Stomach smooth muscle (tissue), 2 donors: Measurements from ENCODE around the gene COMMD7.

Experiments used
- H3K27ac ChIP-seq: one replicate; pipeline ENCODE4 v1.7.0; 2013; ENCODE audit warnings: mild to moderate bottlenecking, low read length, inconsistent platforms
- H3K27me3 ChIP-seq, 2 donors: one replicate each; pipeline ENCODE4 v1.7.0; 2013; ENCODE audit warnings: low read length in 2 of 2; ENCODE audit not compliant: insufficient read depth in 2 of 2, control insufficient read depth in 1 of 2
- H3K36me3 ChIP-seq, 2 donors: one replicate each; pipeline ENCODE4 v1.7.0; 2013; ENCODE audit warnings: low read length in 2 of 2; ENCODE audit not compliant: control insufficient read depth in 2 of 2, insufficient read depth in 2 of 2
- H3K4me1 ChIP-seq: one replicate; pipeline ENCODE4 v1.7.0; 2013; ENCODE audit warnings: low read length; ENCODE audit not compliant: control insufficient read depth, insufficient read depth
- H3K4me3 ChIP-seq, 2 donors: one replicate each; pipeline ENCODE4 v1.7.0; 2013; ENCODE audit warnings: low read length in 2 of 2
- H3K9ac ChIP-seq, 2 donors: one replicate each; pipeline ENCODE4 v1.7.0; 2013; ENCODE audit warnings: low read length in 2 of 2, mild to moderate bottlenecking in 1 of 2
- H3K9me3 ChIP-seq, 2 donors: one replicate each; pipeline ENCODE4 v1.7.0; 2013; ENCODE audit warnings: low read length in 2 of 2; ENCODE audit not compliant: control insufficient read depth in 2 of 2
- donor health status: healthy.
- donor health status: Pancreatic carcinoma.

The COMMD7 gene

GRCh38 chr20:32743237-32744112, at the start of gene COMMD7:
Gene COMMD7, minus strand, starts transcription at chr20:32743467. Its CDS starts 76 bp downstream, at chr20:32743391.
- peak within 1 kb of the TSS; percentile 77 to 94 for H3K9ac ChIP-seq
- H3K27me3 ChIP-seq, result no peaks in the 10 kb centered on the region
- H3K36me3 ChIP-seq, result no peaks in the 10 kb centered on the region
- H3K4me1 ChIP-seq, result peaks cover 11% of the 10 kb centered on the region
- peak within 1 kb of the TSS; percentile 74 for H3K27ac ChIP-seq
- peak within 1 kb of the TSS; percentile 63 to 85 for H3K4me3 ChIP-seq
- no peaks in the 10 kb centered on the region for H3K9me3 ChIP-seq

- no peak overlapping the region for H3K9ac ChIP-seq
- H3K9me3 ChIP-seq, result no peaks in the 10 kb centered on the region
- no peaks in the 10 kb centered on the region for H3K36me3 ChIP-seq
- H3K27me3 ChIP-seq, result no peaks in the 10 kb centered on the region
- H3K27ac ChIP-seq, result no peak overlapping the region
- H3K4me3 ChIP-seq, result no peak overlapping the region
- H3K4me1 ChIP-seq, result no peaks in the 10 kb centered on the region
Observed at GRCh38 chr20:32792731-32793458, 49.6 kb upstream of the COMMD7 start.

GRCh38 chr20:32792316-32792715, 49.0 kb upstream of the COMMD7 start:
- no peaks in the 10 kb centered on the region for H3K27me3 ChIP-seq
- no peak overlapping the region for H3K9ac ChIP-seq
- H3K27ac ChIP-seq, result no peak overlapping the region
- peaks cover 0 to under 1% of the 10 kb centered on the region in 2 donors for H3K36me3 ChIP-seq
- H3K4me1 ChIP-seq, result no peaks in the 10 kb centered on the region
- no peak overlapping the region for H3K4me3 ChIP-seq
- no peaks in the 10 kb centered on the region for H3K9me3 ChIP-seq

GRCh38 chr20:32790751-32791057, 47.4 kb upstream of the COMMD7 start:
- Histone ChIP-seq H3K27me3 (no peaks in the 10 kb centered on the region), H3K4me3 (no peak overlapping the region), H3K4me1 (no peaks in the 10 kb centered on the region), H3K36me3 (peaks cover 0 to 3% of the 10 kb centered on the region in 2 donors), H3K9ac (no peak overlapping the region), H3K9me3 (no peaks in the 10 kb centered on the region), H3K27ac (no peak overlapping the region)

- H3K27me3 ChIP-seq, result no peaks in the 10 kb centered on the region
- H3K9me3 ChIP-seq, result no peaks in the 10 kb centered on the region
- H3K4me1 ChIP-seq, result no peaks in the 10 kb centered on the region
- no peak overlapping the region for H3K9ac ChIP-seq
- H3K4me3 ChIP-seq, result no peak overlapping the region
- no peak overlapping the region for H3K27ac ChIP-seq
- H3K36me3 ChIP-seq, result peaks cover 0 to 3% of the 10 kb centered on the region in 2 donors
Observed at GRCh38 chr20:32789896-32790750, 46.9 kb upstream of the COMMD7 start.

- Histone ChIP-seq H3K4me1 (no peaks in the 10 kb centered on the region), H3K36me3 (peaks cover 0 to 3% of the 10 kb centered on the region in 2 donors), H3K9ac (no peak overlapping the region), H3K27me3 (no peaks in the 10 kb centered on the region), H3K4me3 (no peak overlapping the region), H3K9me3 (no peaks in the 10 kb centered on the region), H3K27ac (no peak overlapping the region)
Observed at GRCh38 chr20:32787168-32787567, 43.9 kb upstream of the COMMD7 start.

- no peak overlapping the region for H3K4me3 ChIP-seq
- no peak overlapping the region for H3K27ac ChIP-seq
- H3K27me3 ChIP-seq, result no peaks in the 10 kb centered on the region
- H3K9ac ChIP-seq, result no peak overlapping the region
- H3K9me3 ChIP-seq, result no peaks in the 10 kb centered on the region
- no peaks in the 10 kb centered on the region for H3K4me1 ChIP-seq
- H3K36me3 ChIP-seq, result peaks cover 0 to 3% of the 10 kb centered on the region in 2 donors
Observed at GRCh38 chr20:32786059-32786760, 42.9 kb upstream of the COMMD7 start.

- H3K9ac ChIP-seq, result no peak overlapping the region
- no peaks in the 10 kb centered on the region for H3K27me3 ChIP-seq
- H3K36me3 ChIP-seq, result peaks cover 0 to 3% of the 10 kb centered on the region in 2 donors
- no peaks in the 10 kb centered on the region for H3K4me1 ChIP-seq
- no peak overlapping the region for H3K27ac ChIP-seq
- no peaks in the 10 kb centered on the region for H3K9me3 ChIP-seq
- H3K4me3 ChIP-seq, result no peak overlapping the region
Observed at GRCh38 chr20:32784369-32785080, 41.3 kb upstream of the COMMD7 start.

- H3K27ac ChIP-seq, result no peak overlapping the region
- H3K4me3 ChIP-seq, result no peak overlapping the region
- no peak overlapping the region for H3K9ac ChIP-seq
- no peaks in the 10 kb centered on the region for H3K4me1 ChIP-seq
- H3K36me3 ChIP-seq, result no peaks in the 10 kb centered on the region
- H3K27me3 ChIP-seq, result no peaks in the 10 kb centered on the region
- H3K9me3 ChIP-seq, result no peaks in the 10 kb centered on the region
Observed at GRCh38 chr20:32780749-32781655, 37.7 kb upstream of the COMMD7 start.
